Measurements from ENCODE around the gene GSK3B.

DNA sequence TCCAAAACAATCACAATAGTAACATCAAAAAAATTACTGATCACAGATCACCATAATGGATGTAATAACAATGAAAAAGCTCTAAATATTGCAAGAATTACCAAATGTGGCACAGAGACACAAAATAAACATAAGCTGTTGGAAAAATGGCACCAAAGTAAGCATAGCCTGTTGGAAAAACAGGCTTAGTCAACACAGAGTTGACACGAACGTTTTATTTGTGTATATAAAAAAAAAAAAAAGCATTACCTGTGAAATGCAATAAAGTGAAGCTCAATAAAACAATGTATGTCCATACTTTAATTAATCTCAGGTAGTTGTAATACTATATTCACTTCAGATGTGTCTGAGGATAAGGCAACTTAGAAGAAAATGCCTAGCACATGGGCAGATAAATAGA is 235.3 kb downstream of the GSK3B start:
- TF ChIP-seq EZH2 (IDR thresholded peaks at IDR 0.05) (no peak), EZH2phosphoT487 (IDR thresholded peaks at IDR 0.05) (no peak)
- TF ChIP-seq, protein P1, sequence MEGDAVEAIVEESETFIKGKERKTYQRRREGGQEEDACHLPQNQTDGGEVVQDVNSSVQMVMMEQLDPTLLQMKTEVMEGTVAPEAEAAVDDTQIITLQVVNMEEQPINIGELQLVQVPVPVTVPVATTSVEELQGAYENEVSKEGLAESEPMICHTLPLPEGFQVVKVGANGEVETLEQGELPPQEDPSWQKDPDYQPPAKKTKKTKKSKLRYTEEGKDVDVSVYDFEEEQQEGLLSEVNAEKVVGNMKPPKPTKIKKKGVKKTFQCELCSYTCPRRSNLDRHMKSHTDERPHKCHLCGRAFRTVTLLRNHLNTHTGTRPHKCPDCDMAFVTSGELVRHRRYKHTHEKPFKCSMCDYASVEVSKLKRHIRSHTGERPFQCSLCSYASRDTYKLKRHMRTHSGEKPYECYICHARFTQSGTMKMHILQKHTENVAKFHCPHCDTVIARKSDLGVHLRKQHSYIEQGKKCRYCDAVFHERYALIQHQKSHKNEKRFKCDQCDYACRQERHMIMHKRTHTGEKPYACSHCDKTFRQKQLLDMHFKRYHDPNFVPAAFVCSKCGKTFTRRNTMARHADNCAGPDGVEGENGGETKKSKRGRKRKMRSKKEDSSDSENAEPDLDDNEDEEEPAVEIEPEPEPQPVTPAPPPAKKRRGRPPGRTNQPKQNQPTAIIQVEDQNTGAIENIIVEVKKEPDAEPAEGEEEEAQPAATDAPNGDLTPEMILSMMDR (IDR thresholded peaks at IDR 0.05), result no peak

All from neural progenitor cell (in vitro differentiated cells).